MG63 (cell line): Measurements from ENCODE around the gene ORM1. TPM values are rescaled to one million over a fixed set of nuclear protein-coding genes. Genes with fewer than 3 reads are reported as not detected.
A peak's percentile ranks its signal among the peaks of the same experiment; 100 is the strongest.

Source experiments
- DNase-seq: peaks from one replicate; pipeline ENCODE4 v3.0.0-alpha.2; 2020
- H3K27me3 ChIP-seq: fragments of 250-450 bp; sonication (Bioruptor Pico); 2 replicates; pipeline ENCODE4 v1.5.1; 2020; ENCODE audit warnings: mild to moderate bottlenecking, moderate library complexity
- H3K36me3 ChIP-seq: fragments of 250-450 bp; sonication (Bioruptor Pico); 2 replicates; pipeline ENCODE4 v1.5.1; 2020; ENCODE audit warnings: mild to moderate bottlenecking, moderate library complexity
- H3K4me3 ChIP-seq: fragments of 250-450 bp; sonication (Bioruptor Pico); 2 replicates; pipeline ENCODE4 v1.5.1; 2020; ENCODE audit warnings: mild to moderate bottlenecking, moderate library complexity
- H3K9me3 ChIP-seq: fragments of 250-450 bp; sonication (Bioruptor Pico); 2 replicates; pipeline ENCODE4 v1.5.1; 2020; ENCODE audit warnings: mild to moderate bottlenecking, moderate library complexity
- total RNA-seq: library from RNA; depleted of rRNA; stranded (reverse); fragments of >200 nt; shearing (Covaris generic); gene quantifications from 2 replicates; pipeline ENCODE4 v1.2.3, GENCODE V29; 2014; ENCODE audit warnings: low replicate concordance

Gene ORM1
- total RNA-seq, 1 experiment from 2014 or later: not detected

- 0 out of 2 replicates have a peak, but pooled peaks cover 3% of the 10 kb centered on the region for H3K36me3 ChIP-seq
- H3K9me3 ChIP-seq: no peaks in the 10 kb centered on the region
- no peak overlapping the region for H3K4me3 ChIP-seq
- DNase-seq: no peak
- H3K27me3 ChIP-seq: no peaks in the 10 kb centered on the region
These were observed 38.4 kb upstream of the ORM1 start for GRCh38 chr9:114284316-114285060.

DNA sequence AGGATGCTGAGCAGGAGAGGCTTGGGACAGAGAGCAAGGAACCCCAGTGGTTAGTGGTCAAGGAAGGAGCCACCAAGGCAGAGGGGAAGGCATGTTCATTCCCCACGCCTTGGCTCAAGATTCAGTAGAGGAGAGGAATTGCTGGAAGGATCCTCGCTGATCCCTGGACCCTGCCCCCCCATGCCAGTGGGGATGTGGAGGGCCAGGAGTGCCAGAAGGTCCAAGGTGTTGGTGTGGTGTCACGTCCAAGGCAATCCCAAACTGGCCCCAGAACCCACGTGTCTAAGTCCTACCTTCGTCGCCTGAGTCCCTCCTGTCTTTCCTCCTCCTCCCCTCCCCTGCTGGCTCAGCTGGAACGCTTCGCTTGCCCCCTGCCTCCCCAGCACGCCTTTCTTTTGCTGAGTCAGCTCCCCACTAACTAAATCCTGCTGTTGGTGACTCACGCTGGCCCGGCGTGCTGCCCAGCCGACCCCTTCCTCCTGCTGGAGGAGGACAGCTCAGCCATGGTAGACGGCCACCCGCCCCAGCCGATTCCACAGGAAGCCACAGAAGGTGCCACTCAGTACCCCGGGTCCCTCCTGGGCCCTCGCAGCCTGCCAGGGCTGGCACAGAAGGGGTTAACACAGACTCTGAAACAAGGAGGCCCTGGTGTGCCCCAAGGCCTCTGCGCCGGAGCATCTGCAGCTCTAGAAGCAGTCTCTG lies 37.6 kb upstream of the ORM1 start:
- DNase-seq: peak; percentile 90
- Histone ChIP-seq H3K27me3 (no peaks in the 10 kb centered on the region), H3K9me3 (no peaks in the 10 kb centered on the region), H3K4me3 (no peak overlapping the region), H3K36me3 (0 out of 2 replicates have a peak, but pooled peaks cover 3% of the 10 kb centered on the region)

DNA sequence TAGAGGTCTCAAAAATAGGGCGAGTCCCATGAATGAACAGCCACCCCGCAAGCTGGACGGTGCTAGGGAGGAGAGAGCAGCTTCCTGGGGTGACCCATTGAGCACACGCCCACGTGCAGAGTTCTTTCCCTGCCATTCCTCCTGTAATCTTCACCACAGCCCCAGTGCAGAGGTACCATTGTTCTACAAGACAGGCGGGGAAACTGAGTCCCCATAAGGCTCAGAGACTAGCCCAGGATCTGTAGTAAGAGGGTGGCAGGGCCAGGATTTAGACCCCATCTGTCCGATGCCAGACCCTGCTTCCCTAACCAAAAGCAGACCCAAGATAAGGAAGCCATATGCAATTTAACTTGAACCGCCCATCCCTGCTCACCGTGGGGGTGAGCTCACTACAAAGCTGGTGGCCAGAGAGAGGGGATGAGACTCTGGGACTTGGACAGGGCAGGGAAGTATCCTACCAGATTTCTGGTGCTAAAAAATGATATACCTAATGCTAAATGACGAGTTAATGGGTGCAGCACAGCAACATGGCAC lies 36.7 kb upstream of the ORM1 start:
- H3K27me3 ChIP-seq: no peaks in the 10 kb centered on the region
- DNase-seq: no peak
- 0 out of 2 replicates have a peak, but pooled peaks cover 3% of the 10 kb centered on the region for H3K36me3 ChIP-seq
- H3K9me3 ChIP-seq: no peaks in the 10 kb centered on the region
- H3K4me3 ChIP-seq: no peak overlapping the region

- Histone ChIP-seq H3K27me3 (no peaks in the 10 kb centered on the region), H3K4me3 (no peak overlapping the region), H3K36me3 (0 out of 2 replicates have a peak, but pooled peaks cover 3% of the 10 kb centered on the region), H3K9me3 (no peaks in the 10 kb centered on the region)
- no peak for DNase-seq
These were observed 35.7 kb upstream of the ORM1 start for GRCh38 chr9:114287001-114287762.

- DNase-seq: no peak
- Histone ChIP-seq H3K27me3 (no peaks in the 10 kb centered on the region), H3K36me3 (peaks cover 6% of the 10 kb centered on the region; the same call in 1 of the 2 replicates), H3K9me3 (no peaks in the 10 kb centered on the region), H3K4me3 (no peak overlapping the region)
These were observed 35.1 kb upstream of the ORM1 start for GRCh38 chr9:114287763-114288192.

DNA sequence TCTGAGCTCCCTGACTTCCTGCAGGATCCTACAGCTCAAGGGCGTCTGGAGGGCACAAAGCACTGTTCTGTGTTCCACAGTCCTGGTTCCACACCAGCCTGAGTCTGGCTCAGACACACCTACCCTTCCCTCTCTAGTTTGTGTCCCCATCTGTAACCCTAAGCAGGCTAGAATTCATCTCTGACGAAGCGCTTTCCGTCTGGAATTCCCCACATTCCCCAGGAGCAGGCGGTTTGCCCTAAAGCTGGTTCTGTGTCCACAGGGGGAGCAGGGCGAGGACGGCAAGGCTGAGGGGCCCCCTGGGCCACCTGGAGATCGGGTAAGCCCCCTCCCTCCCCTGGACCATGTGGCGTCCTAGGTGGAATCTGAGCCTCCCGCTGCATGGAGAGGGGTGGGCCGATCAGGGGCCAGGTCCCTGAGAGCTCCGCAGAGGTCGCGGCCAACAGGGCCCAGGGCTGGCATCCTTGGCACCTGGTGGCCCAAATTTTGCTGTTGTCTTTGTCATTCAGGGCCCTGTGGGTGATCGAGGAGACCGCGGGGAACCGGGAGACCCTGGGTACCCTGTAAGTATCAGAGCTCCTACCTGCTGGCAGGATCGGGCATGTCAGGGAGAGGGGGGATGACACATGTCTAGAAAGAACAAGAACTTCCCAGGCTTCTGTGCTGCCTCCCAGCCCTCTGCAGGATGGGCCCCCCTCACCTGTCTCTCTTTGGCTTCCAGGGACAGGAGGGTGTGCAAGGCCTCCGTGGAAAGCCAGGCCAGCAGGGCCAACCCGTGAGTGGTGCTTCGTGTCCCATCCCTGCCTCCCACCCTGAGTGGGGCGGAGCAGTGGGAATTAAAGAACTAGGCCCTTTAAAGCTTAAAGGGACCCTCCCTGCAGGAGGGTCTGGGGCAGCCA lies 34.5 kb upstream of the ORM1 start:
- Histone ChIP-seq H3K27me3 (no peaks in the 10 kb centered on the region), H3K9me3 (no peaks in the 10 kb centered on the region), H3K4me3 (no peak overlapping the region), H3K36me3 (peaks cover 9% of the 10 kb centered on the region; the same call in 1 of the 2 replicates)
- no peak for DNase-seq

GRCh38 chr9:114289106-114289505 lies 33.8 kb upstream of the ORM1 start:
- H3K36me3 ChIP-seq: peaks cover 9% of the 10 kb centered on the region; the same call in 1 of the 2 replicates
- H3K27me3 ChIP-seq: no peaks in the 10 kb centered on the region
- no peak for DNase-seq
- H3K9me3 ChIP-seq: no peaks in the 10 kb centered on the region
- no peak overlapping the region for H3K4me3 ChIP-seq

GRCh38 chr9:114289571-114290481 lies 33.1 kb upstream of the ORM1 start:
- Histone ChIP-seq H3K27me3 (no peaks in the 10 kb centered on the region), H3K36me3 (peaks cover 15% of the 10 kb centered on the region), H3K9me3 (peaks cover 2% of the 10 kb centered on the region), H3K4me3 (no peak overlapping the region)
- DNase-seq: no peak

- H3K9me3 ChIP-seq: peaks cover 7% of the 10 kb centered on the region
- DNase-seq: no peak
These were observed 32.3 kb upstream of the ORM1 start for GRCh38 chr9:114290561-114290986.

DNA sequence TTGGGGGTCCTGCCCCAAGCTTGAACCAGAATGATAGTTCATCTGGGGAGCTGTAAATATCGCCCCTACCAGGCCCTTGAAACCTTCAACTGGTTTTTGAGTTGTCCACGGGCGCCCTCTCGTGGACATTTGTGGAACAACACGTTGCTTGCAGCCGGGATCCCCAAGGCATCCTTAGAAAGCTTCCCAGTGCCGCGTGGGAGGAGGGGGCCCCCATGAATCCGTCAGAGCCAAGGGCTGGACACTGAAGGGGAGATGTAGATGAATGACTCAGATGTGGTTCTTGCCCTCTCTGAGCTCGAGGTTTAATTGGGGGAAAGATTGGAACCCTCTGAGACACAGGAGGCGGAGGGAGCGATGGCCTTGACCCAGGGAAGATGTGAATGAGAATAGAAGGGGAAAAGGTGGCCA lies 31.8 kb upstream of the ORM1 start:
- peak; percentile 43 for DNase-seq
- Histone ChIP-seq H3K36me3 (peaks cover 22% of the 10 kb centered on the region), H3K27me3 (no peaks in the 10 kb centered on the region), H3K9me3 (peaks cover 7% of the 10 kb centered on the region), H3K4me3 (no peak overlapping the region)

More at GRCh38 chr9:114290561-114290986, 32.3 kb upstream of the ORM1 start:
- Histone ChIP-seq H3K36me3 (peaks cover 18% of the 10 kb centered on the region), H3K4me3 (no peak overlapping the region), H3K27me3 (no peaks in the 10 kb centered on the region)

DNA sequence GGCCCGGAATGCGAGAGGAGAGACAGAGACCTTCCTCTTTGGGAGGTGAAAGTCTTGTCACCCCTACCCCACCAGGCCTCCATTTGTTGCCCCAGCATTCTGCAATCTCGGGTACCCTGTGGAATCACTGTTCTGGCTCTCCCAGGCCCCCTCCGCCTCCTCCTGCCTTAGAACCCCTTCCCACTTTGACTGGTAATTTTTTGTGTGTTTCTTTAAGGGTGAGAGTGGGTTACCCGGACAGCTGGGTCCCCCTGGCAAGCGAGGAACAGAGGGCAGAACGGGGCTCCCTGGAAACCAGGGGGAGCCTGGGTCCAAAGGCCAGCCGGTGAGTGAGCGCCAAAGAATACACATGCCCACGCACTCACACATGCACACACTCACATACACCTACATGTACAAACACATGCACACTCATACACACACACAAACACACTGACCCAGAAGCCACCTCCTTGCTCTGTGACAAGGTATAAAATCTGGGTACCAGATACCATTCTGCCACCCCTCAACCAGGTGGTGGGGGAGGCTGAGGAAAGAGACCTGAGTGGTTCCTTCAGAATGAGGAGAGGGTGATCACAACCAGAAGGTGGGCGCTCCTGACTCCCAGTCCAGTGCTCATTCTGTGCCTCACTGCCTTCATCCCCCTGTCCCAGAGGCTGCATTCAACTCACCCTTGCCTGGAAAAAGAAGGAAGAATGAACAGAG lies 30.9 kb upstream of the ORM1 start:
- no peak overlapping the region for H3K4me3 ChIP-seq
- H3K36me3 ChIP-seq: peaks cover 28% of the 10 kb centered on the region
- H3K9me3 ChIP-seq: peaks cover 11% of the 10 kb centered on the region
- H3K27me3 ChIP-seq: no peaks in the 10 kb centered on the region
- no peak for DNase-seq

DNA sequence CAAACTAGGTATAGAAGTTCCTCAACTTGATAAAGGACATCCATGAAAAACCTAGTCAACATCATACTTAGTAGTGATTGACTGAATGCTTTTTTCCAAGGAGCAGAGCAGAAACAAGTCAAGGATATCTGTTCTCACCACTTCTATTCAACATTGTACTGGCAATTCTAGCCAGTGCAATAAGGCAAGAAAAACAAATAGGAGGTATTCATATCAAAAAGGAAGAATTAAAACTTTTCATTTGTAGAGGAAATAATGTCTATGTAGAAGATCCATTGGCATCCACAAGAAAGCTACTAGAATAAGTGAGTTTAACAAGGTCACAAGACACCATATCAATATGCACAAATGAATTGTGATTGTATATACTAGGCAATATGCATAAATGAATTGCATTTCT lies 28.2 kb upstream of the ORM1 start:
- Histone ChIP-seq H3K9me3 (peaks cover 11% of the 10 kb centered on the region), H3K4me3 (no peak overlapping the region), H3K27me3 (no peaks in the 10 kb centered on the region), H3K36me3 (peaks cover 28% of the 10 kb centered on the region)
- no peak for DNase-seq

GRCh38 chr9:114296338-114296737 lies 26.6 kb upstream of the ORM1 start:
- peaks cover 11% of the 10 kb centered on the region for H3K9me3 ChIP-seq
- H3K36me3 ChIP-seq: peaks cover 28% of the 10 kb centered on the region
- DNase-seq: no peak
- H3K27me3 ChIP-seq: no peaks in the 10 kb centered on the region
- H3K4me3 ChIP-seq: no peak overlapping the region

DNA sequence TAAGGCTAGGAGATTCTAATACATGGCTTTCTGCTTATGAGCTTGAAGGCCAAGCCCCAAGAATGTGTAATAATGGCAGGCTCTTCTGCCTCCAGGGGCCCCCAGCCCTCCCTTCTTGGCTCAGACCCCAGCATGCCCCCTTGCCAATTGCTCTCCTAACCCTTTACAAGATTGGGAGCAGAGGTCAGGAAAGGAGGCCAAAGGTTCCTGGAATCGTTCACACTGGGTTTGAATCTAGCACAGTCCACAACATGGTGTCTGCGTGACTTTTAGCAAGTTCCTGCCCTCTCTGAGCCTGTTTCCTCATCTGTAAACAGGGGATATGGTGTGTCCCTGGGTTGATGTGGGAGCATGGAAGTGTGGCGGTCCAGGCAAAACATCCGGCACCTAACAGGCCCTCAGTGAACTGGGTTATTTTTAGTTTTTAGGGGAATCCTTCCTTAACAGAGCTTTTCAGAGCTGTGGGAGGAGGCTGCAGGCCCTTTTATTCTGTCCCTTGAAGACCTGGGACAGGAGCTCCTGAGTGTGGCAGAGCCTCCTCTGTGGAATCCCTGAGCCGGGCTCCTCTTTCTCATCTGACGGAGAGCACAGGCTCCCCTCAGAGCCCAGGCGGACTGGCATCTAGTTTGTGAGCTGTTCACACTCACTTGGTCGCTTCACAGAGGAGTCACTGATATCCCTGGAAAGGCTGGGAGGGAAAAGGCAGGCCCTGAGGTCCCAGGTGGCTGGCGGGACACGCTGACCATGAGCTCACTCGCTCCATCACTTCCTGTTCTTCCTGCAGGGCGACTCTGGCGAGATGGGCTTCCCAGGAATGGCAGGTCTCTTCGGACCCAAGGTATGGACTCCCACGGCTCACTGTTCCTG lies 23.4 kb upstream of the ORM1 start:
- no peak for DNase-seq
- Histone ChIP-seq H3K9me3 (peaks cover 11% of the 10 kb centered on the region), H3K36me3 (peaks cover 18% of the 10 kb centered on the region), H3K4me3 (no peak overlapping the region), H3K27me3 (no peaks in the 10 kb centered on the region)
